Thyroid gland (tissue), 4 donors: ENCODE data around the gene PPP4R1. TPM values are rescaled to one million over a fixed set of nuclear protein-coding genes. Genes with fewer than 3 reads are reported as not detected.

ENCODE experiments used
- DNase-seq, 2 donors: peaks; one replicate each; pipeline ENCODE4 v3.0.0-alpha.2; 2019
- H3K27ac ChIP-seq, 3 donors: fragments of 200-600 bp; sonication (generic); 1 replicate in 2 of 3; 2 replicates in 1 of 3; pipeline ENCODE4 v1.5.1; 2016 to 2019; ENCODE audit warnings: mild to moderate bottlenecking in 1 of 3, moderate library complexity in 1 of 3
- H3K27me3 ChIP-seq: fragments of 200-600 bp; sonication (generic); one replicate; pipeline ENCODE4 v1.5.1; 2019
- H3K36me3 ChIP-seq, 2 donors: fragments of 200-600 bp; sonication (generic); one replicate each; pipeline ENCODE4 v1.5.1; 2016 to 2019
- H3K4me1 ChIP-seq, 2 donors: fragments of 200-600 bp; sonication (generic); one replicate each; pipeline ENCODE4 v1.5.1; 2017 to 2019
- H3K4me3 ChIP-seq, 3 donors: fragments of 200-600 bp; sonication (generic); replicated peaks in 1 of 3; 1 replicate in 2 of 3; 2 replicates in 1 of 3; pipeline ENCODE4 v1.5.1; 2016; ENCODE audit warnings: mild to moderate bottlenecking in 1 of 3
- H3K9me3 ChIP-seq: fragments of 200-600 bp; sonication (generic); one replicate; pipeline ENCODE4 v1.5.1; 2017
- POLR2A ChIP-seq, 2 donors: fragments of 450-650 bp; IDR thresholded peaks; one replicate each; pipeline ENCODE4 v1.6.1; 2017; ENCODE audit warnings: antibody characterized with exemption in 2 of 2, mild to moderate bottlenecking in 2 of 2, moderate library complexity in 1 of 2
- WGBS, 2 donors: methylation state at CpG; one replicate each; pipeline ENCODE4 v1.1.5; 2017; 5-methylcytosine and 5-hydroxymethylcytosine counted together
- intact Hi-C: fragments of 100-400 bp; cut with DNase I; formaldehyde crosslinking; loops from one replicate; pipeline ENCODE4 v1.15.1; 2023
- total RNA-seq, 4 donors: library from RNA; depleted of rRNA; stranded (reverse); fragments of >200 nt; gene quantifications; one replicate each; pipeline ENCODE4 v1.2.3, GENCODE V29; 2016
- TF ChIP-seq, protein P1 (sequence below), 6 experiments: fragments of 200-600 bp in 3 of 6; fragments of 450-650 bp in 3 of 6; sonication (generic) in 3 of 6; IDR thresholded peaks; one replicate each; pipeline ENCODE4 v1.5.1; 2016 to 2019; ENCODE audit warnings: antibody characterized with exemption in 6 of 6, mild to moderate bottlenecking in 2 of 6, inconsistent platforms in 1 of 6, moderate library complexity in 1 of 6

Gene PPP4R1
- total RNA-seq, 4 donors from 2014 or later, result 95.5 to 170 (median 110) TPM

DNA sequence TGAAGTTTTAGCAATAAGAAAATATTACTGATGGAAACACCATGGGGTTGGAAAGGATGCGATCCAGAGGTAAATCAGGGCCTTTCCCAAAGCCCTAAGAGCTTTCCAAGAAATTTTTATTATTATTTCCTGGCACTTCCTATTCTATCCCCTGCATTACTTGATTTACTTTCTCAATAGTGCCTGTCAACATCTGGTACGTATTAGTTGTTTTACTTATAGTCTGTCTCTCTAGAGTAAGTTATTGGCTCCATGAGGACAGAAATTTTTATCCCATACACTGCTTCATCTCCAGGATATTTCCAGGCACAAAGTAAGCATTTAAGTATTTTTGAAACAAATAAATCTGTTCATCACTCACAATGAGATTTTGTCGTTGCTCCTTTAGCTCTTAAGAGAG is 18.1 kb downstream of the PPP4R1 start:
- 64 to 80% methylated on average over 3 of the region's 3 CpGs for WGBS, 2 donors
- Histone ChIP-seq H3K9me3 (no peaks in the 10 kb centered on the region), H3K36me3 (peaks cover 0 to 3% of the 10 kb centered on the region in 2 donors), H3K4me1 (peaks cover 14 to 20% of the 10 kb centered on the region in 2 donors), H3K4me3 (no peak overlapping the region), H3K27me3 (no peaks in the 10 kb centered on the region), H3K27ac (no peak overlapping the region)
- intact Hi-C loops, result no loop called here
- DNase-seq, result no peak
- TF ChIP-seq, protein P1, sequence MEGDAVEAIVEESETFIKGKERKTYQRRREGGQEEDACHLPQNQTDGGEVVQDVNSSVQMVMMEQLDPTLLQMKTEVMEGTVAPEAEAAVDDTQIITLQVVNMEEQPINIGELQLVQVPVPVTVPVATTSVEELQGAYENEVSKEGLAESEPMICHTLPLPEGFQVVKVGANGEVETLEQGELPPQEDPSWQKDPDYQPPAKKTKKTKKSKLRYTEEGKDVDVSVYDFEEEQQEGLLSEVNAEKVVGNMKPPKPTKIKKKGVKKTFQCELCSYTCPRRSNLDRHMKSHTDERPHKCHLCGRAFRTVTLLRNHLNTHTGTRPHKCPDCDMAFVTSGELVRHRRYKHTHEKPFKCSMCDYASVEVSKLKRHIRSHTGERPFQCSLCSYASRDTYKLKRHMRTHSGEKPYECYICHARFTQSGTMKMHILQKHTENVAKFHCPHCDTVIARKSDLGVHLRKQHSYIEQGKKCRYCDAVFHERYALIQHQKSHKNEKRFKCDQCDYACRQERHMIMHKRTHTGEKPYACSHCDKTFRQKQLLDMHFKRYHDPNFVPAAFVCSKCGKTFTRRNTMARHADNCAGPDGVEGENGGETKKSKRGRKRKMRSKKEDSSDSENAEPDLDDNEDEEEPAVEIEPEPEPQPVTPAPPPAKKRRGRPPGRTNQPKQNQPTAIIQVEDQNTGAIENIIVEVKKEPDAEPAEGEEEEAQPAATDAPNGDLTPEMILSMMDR (IDR thresholded peaks at IDR 0.05), result no peak
- no peak for TF ChIP-seq POLR2A (IDR thresholded peaks at IDR 0.05)

DNA sequence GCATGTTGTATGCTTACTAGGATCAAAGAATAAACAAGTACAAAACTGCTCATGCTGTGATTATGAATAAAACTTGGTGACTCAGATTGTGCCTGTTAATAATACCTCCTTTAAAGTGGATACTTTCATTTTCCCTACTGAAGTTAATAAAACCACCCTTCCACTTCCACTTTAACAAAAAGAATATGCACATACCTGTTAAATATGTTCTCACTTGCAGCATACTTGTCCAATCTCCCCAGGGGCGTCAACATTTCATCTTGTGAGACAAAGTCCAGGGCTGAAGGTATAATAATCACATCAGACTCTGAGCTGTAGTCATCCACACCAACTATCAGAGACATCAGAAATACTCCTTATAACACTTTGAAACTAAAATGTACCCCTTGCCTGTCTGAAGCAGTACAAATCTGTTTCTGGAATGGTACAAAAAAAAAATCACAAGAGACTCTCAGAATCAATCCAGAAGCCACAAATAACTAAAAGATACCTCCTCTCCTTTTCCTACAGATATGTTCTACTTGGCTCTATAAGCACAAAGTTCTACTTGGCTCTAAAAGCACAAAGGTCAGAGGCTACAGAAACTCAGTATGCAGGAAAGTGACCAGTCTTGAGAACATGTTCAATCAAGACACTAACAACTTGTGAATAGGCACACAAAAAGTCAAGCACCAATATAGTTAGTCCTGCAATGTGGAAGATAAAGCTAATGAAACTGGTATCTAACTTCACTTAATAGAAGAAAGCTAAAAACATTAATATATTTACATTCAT is 19.3 kb downstream of the PPP4R1 start:
- Histone ChIP-seq H3K4me3 (no peak overlapping the region), H3K27me3 (no peaks in the 10 kb centered on the region), H3K9me3 (no peaks in the 10 kb centered on the region), H3K27ac (no peak overlapping the region), H3K36me3 (peaks cover 0 to 3% of the 10 kb centered on the region in 2 donors), H3K4me1 (peaks cover 14 to 20% of the 10 kb centered on the region in 2 donors)
- TF ChIP-seq, protein P1 (IDR thresholded peaks at IDR 0.05), result no peak
- no peak for TF ChIP-seq POLR2A (IDR thresholded peaks at IDR 0.05)
- intact Hi-C loops, result no loop called here
- no peak for DNase-seq
- WGBS, 2 donors, result 62 to 80% methylated on average over 1 of the region's 1 CpG

GRCh38 chr18:9587924-9588323 is 26.4 kb downstream of the PPP4R1 start:
- 93 to 98% methylated on average over 4 of the region's 4 CpGs for WGBS, 2 donors
- no peak for DNase-seq
- Histone ChIP-seq H3K36me3 (peaks cover 5 to 7% of the 10 kb centered on the region in 2 donors), H3K4me3 (no peak overlapping the region), H3K27me3 (no peaks in the 10 kb centered on the region), H3K27ac (no peak overlapping the region), H3K9me3 (no peaks in the 10 kb centered on the region), H3K4me1 (no peaks in the 10 kb centered on the region)
- TF ChIP-seq, protein P1 (IDR thresholded peaks at IDR 0.05), result no peak
- no peak for TF ChIP-seq POLR2A (IDR thresholded peaks at IDR 0.05)
- intact Hi-C loops, result no loop called here

DNA sequence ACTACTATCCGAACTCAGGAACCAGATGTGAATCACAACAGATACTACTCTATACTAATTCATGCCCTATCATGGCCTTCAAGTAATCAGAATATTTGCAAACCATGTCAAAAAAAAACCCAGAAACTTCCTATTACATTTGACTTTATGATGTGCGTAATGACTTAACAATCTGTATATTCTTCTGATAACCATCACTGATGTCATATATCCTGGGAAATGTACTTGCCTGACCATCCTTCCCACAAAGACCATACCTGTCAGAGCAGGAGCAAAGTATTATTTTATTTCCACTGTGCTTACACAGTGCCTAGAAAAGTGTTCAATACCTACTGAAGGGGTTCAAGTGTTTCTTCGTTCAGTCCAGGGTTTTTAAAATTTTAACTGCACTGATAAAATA is 27.5 kb downstream of the PPP4R1 start:
- peaks cover 5 to 7% of the 10 kb centered on the region in 2 donors for H3K36me3 ChIP-seq
- no peak overlapping the region for H3K4me3 ChIP-seq
- H3K27ac ChIP-seq, result no peak overlapping the region
- H3K27me3 ChIP-seq, result no peaks in the 10 kb centered on the region
- no peaks in the 10 kb centered on the region for H3K9me3 ChIP-seq
- TF ChIP-seq, protein P1 (IDR thresholded peaks at IDR 0.05), result no peak
- TF ChIP-seq POLR2A (IDR thresholded peaks at IDR 0.05), result no peak
- intact Hi-C loops, result no loop called here
- 96 to 98% methylated on average over 3 of the region's 3 CpGs for WGBS, 2 donors
- no peak for DNase-seq
- no peaks in the 10 kb centered on the region for H3K4me1 ChIP-seq

DNA sequence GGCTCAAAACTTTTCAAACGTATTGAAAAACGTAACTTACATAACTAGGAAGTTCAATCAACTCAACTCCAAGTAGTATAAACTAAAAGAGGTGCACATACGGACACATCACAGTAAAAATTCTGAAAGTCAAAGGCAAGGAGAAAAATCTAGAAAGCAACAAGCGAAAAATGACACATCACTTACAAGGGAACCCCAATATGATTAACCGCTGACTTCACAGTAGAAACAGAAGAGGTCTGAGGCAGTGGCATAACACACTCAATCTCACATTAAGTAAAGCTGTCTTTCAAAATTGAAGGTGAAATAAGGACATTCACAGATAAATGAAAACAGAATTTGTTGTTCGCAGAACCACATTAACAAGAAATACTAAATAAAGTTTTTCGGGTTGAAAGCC is 32.7 kb downstream of the PPP4R1 start:
- H3K27ac ChIP-seq, result no peak overlapping the region
- no peaks in the 10 kb centered on the region for H3K27me3 ChIP-seq
- no peak for DNase-seq
- H3K9me3 ChIP-seq, result no peaks in the 10 kb centered on the region
- TF ChIP-seq, protein P1 (IDR thresholded peaks at IDR 0.05), result no peak
- no peak for TF ChIP-seq POLR2A (IDR thresholded peaks at IDR 0.05)
- 96 to 97% methylated on average over 7 of the region's 7 CpGs for WGBS, 2 donors
- no peak overlapping the region for H3K4me3 ChIP-seq
- intact Hi-C loops, result no loop called here
- H3K4me1 ChIP-seq, result no peaks in the 10 kb centered on the region
- H3K36me3 ChIP-seq, result peaks cover 6 to 7% of the 10 kb centered on the region in 2 donors
